ENCODE measurements around the gene TMEM170B.

Gene TMEM170B

GRCh38 chr6:11586117-11586516 lies 48.6 kb downstream of the TMEM170B start:
- DNase-seq (ENCODE audit: low read depth in 3 of 3) = no peak

- no peak for DNase-seq (ENCODE audit: low read depth in 3 of 3)
These were observed 49.0 kb downstream of the TMEM170B start for GRCh38 chr6:11586536-11586935.

- no peak for DNase-seq (ENCODE audit: low read depth in 3 of 3)
These were observed 51.7 kb downstream of the TMEM170B start for GRCh38 chr6:11589261-11589660.

- no peak for DNase-seq (ENCODE audit: low read depth in 3 of 3)
These were observed 54.9 kb downstream of the TMEM170B start for GRCh38 chr6:11592294-11592906.

- DNase-seq (ENCODE audit: low read depth in 3 of 3) = no peak
These were observed 55.5 kb downstream of the TMEM170B start for GRCh38 chr6:11593096-11593495.

- no peak for DNase-seq (ENCODE audit: low read depth in 3 of 3)
These were observed 58.4 kb downstream of the TMEM170B start for GRCh38 chr6:11595903-11596302.

- no peak for DNase-seq (ENCODE audit: low read depth in 3 of 3)
These were observed 59.2 kb downstream of the TMEM170B start for GRCh38 chr6:11596640-11597237.

- no peak for DNase-seq (ENCODE audit: low read depth in 3 of 3)
These were observed 61.1 kb downstream of the TMEM170B start for GRCh38 chr6:11598687-11599086.

- DNase-seq (ENCODE audit: low read depth in 3 of 3) = no peak
These were observed 62.7 kb downstream of the TMEM170B start for GRCh38 chr6:11600251-11600650.

GRCh38 chr6:11601776-11602605 lies 64.4 kb downstream of the TMEM170B start:
- no peak for DNase-seq (ENCODE audit: low read depth in 3 of 3)

- DNase-seq (ENCODE audit: low read depth in 3 of 3) = no peak
These were observed 66.7 kb downstream of the TMEM170B start for GRCh38 chr6:11604215-11604614.

- DNase-seq (ENCODE audit: low read depth in 3 of 3) = no peak
These were observed 67.4 kb downstream of the TMEM170B start for GRCh38 chr6:11604836-11605506.

- DNase-seq (ENCODE audit: low read depth in 3 of 3) = no peak
These were observed 68.0 kb downstream of the TMEM170B start for GRCh38 chr6:11605507-11605905.

- DNase-seq (ENCODE audit: low read depth in 3 of 3) = no peak
These were observed 68.8 kb downstream of the TMEM170B start for GRCh38 chr6:11606332-11606731.

- no peak for DNase-seq (ENCODE audit: low read depth in 3 of 3)
These were observed 69.8 kb downstream of the TMEM170B start for GRCh38 chr6:11607383-11607782.

- DNase-seq (ENCODE audit: low read depth in 3 of 3) = no peak
These were observed 71.2 kb downstream of the TMEM170B start for GRCh38 chr6:11608600-11609323.

GRCh38 chr6:11609324-11610071 lies 71.9 kb downstream of the TMEM170B start:
- no peak for DNase-seq (ENCODE audit: low read depth in 3 of 3)

- no peak for DNase-seq (ENCODE audit: low read depth in 3 of 3)
These were observed 75.8 kb downstream of the TMEM170B start for GRCh38 chr6:11613336-11613735.

GRCh38 chr6:11613858-11614257 lies 76.3 kb downstream of the TMEM170B start:
- no peak for DNase-seq (ENCODE audit: low read depth in 3 of 3)

GRCh38 chr6:11614534-11615213 lies 77.1 kb downstream of the TMEM170B start:
- DNase-seq (ENCODE audit: low read depth in 3 of 3) = no peak
